Coronary artery (tissue), 2 donors: ENCODE measurements around the gene CSF1R.

Experiments
- DNase-seq: peaks from one replicate; pipeline ENCODE4 v3.0.0-alpha.2; 2017; ENCODE audit warnings: low spot score
- H3K27ac ChIP-seq, 2 donors: fragments of 200-600 bp; sonication (generic); one replicate each; pipeline ENCODE4 v1.5.1; 2016 to 2019
- H3K4me3 ChIP-seq: fragments of 200-600 bp; sonication (generic); 2 replicates; pipeline ENCODE4 v1.5.1; 2016; ENCODE audit warnings: mild to moderate bottlenecking, moderate library complexity
- CTCF ChIP-seq: fragments of 200-600 bp; sonication (generic); IDR thresholded peaks from one replicate; pipeline ENCODE4 v1.5.1; 2019; ENCODE audit warnings: antibody characterized with exemption

The CSF1R gene

GRCh38 chr5:150044712-150045111 is 41.6 kb downstream of the CSF1R start:
- Histone ChIP-seq H3K27ac (no peak overlapping the region), H3K4me3 (no peak overlapping the region)
- DNase-seq = no peak
- TF ChIP-seq CTCF = no peak

GRCh38 chr5:150044329-150044681 is 42.0 kb downstream of the CSF1R start:
- TF ChIP-seq CTCF = no peak
- H3K27ac ChIP-seq = peak overlapping the region; percentile 7 to 31
- DNase-seq = no peak

GRCh38 chr5:150043657-150044328 is 42.6 kb downstream of the CSF1R start:
- no peak for TF ChIP-seq CTCF
- DNase-seq = no peak
- no peak overlapping the region for H3K4me3 ChIP-seq
- H3K27ac ChIP-seq = peak overlapping the region; percentile 7 to 31

More at GRCh38 chr5:150044329-150044681, 42.0 kb downstream of the CSF1R start:
- no peak overlapping the region for H3K4me3 ChIP-seq

- H3K27ac ChIP-seq = no peak overlapping the region
- TF ChIP-seq CTCF = no peak
- no peak overlapping the region for H3K4me3 ChIP-seq
- no peak for DNase-seq
These were observed 43.9 kb downstream of the CSF1R start for GRCh38 chr5:150042459-150042858.

- Histone ChIP-seq H3K4me3 (no peak overlapping the region), H3K27ac (no peak overlapping the region)
- no peak for TF ChIP-seq CTCF
- DNase-seq = no peak
These were observed 47.8 kb downstream of the CSF1R start for GRCh38 chr5:150038547-150038946.

GRCh38 chr5:150036513-150036912 is 49.8 kb downstream of the CSF1R start:
- DNase-seq = no peak
- no peak for TF ChIP-seq CTCF
- H3K27ac ChIP-seq = peak overlapping the region; percentile 16 to 46

GRCh38 chr5:150035139-150035895 is 51.0 kb downstream of the CSF1R start:
- DNase-seq = no peak
- no peak for TF ChIP-seq CTCF
- Histone ChIP-seq H3K4me3 (no peak overlapping the region), H3K27ac (no peak overlapping the region)

More at GRCh38 chr5:150036513-150036912, 49.8 kb downstream of the CSF1R start:
- H3K4me3 ChIP-seq = no peak overlapping the region
